SK-N-SH (cell line): ENCODE data around the gene PCF11. TPM values are rescaled to one million over a fixed set of nuclear protein-coding genes. Genes with fewer than 3 reads are reported as not detected.

Experiments used
- CTCF ChIA-PET: fragments of 300-600, 350-600 bp; formaldehyde crosslinking; extraction: SDS; loops from one replicate; lab custom pipeline; 2021; lab: Yijun Ruan, JAX
- POLR2A ChIA-PET: fragments of 350-600 bp; sonication (Branson Sonifier 250); formaldehyde crosslinking; extraction: SDS; loops from one replicate; lab custom pipeline; 2020; ENCODE audit warnings: antibody characterized with exemption, inconsistent platforms; lab: Yijun Ruan, JAX
- DNase-seq: peaks from one replicate; pipeline ENCODE4 v3.0.0; 2012
- H2AFZ ChIP-seq: fragments of 200-600 bp; sonication (generic); 2 replicates; pipeline ENCODE4 v1.8.1; 2016; ENCODE audit warnings: antibody characterized with exemption, mild to moderate bottlenecking, low read depth
- H3F3A ChIP-seq: fragments of 200-600 bp; sonication (generic); replicated peaks from 2 replicates; pipeline ENCODE3; 2016; ENCODE audit warnings: antibody characterized with exemption, mild to moderate bottlenecking; ENCODE audit not compliant: insufficient read depth
- H3K27ac ChIP-seq, 2 experiments: fragments of 200-500 bp in 1 of 2; fragments of 200-600 bp in 1 of 2; sonication (Bioruptor generic) in 1 of 2; sonication (generic), shearing (Covaris generic) in 1 of 2; 2 replicates each; pipeline versions ENCODE4 v1.5.1 to v1.6.1; 2014 to 2016; ENCODE audit warnings: low read depth in 2 of 2, inconsistent platforms in 1 of 2, low read length in 1 of 2, mild to moderate bottlenecking in 1 of 2, mixed read lengths in 1 of 2
- H3K27me3 ChIP-seq: fragments of 200-600 bp; sonication (generic), shearing (Covaris generic); 2 replicates; pipeline ENCODE4 v1.6.1; 2016; ENCODE audit warnings: mixed run types; ENCODE audit not compliant: insufficient read depth
- H3K36me3 ChIP-seq, 2 experiments: fragments of 200-500 bp in 1 of 2; fragments of 200-600 bp in 1 of 2; sonication (Bioruptor generic) in 1 of 2; sonication (generic) in 1 of 2; replicated peaks in 1 of 2; 2 replicates each; pipeline versions ENCODE3 to v1.5.1; 2014 to 2016; ENCODE audit warnings: low read length in 1 of 2, mild to moderate bottlenecking in 1 of 2; ENCODE audit not compliant: insufficient read depth in 2 of 2, control insufficient read depth in 1 of 2
- H3K4me1 ChIP-seq, 2 experiments: fragments of 200-500 bp in 1 of 2; fragments of 200-600 bp in 1 of 2; sonication (Bioruptor generic) in 1 of 2; sonication (generic), shearing (Covaris generic) in 1 of 2; 2 replicates each; pipeline versions ENCODE4 v1.5.1 to v1.6.1; 2014 to 2016; ENCODE audit warnings: low read depth in 1 of 2, low read length in 1 of 2, mixed run types in 1 of 2; ENCODE audit not compliant: insufficient read depth in 2 of 2, control insufficient read depth in 1 of 2
- H3K4me2 ChIP-seq: fragments of 200-600 bp; sonication (generic), shearing (Covaris generic); 2 replicates; pipeline ENCODE4 v1.6.1; 2017; ENCODE audit warnings: mixed run types
- H3K4me3 ChIP-seq, 2 experiments: fragments of 200-500 bp in 1 of 2; fragments of 200-600 bp in 1 of 2; sonication (Bioruptor generic) in 1 of 2; sonication (generic), shearing (Covaris generic) in 1 of 2; 2 replicates each; pipeline versions ENCODE4 v1.5.1 to v1.8.1; 2014 to 2016; ENCODE audit warnings: low read depth in 2 of 2, inconsistent platforms in 1 of 2, low read length in 1 of 2, mild to moderate bottlenecking in 1 of 2, mixed read lengths in 1 of 2, moderate library complexity in 1 of 2
- H3K79me2 ChIP-seq: fragments of 200-600 bp; sonication (generic); 2 replicates; pipeline ENCODE4 v1.8.1; 2017; ENCODE audit warnings: mild to moderate bottlenecking; ENCODE audit not compliant: insufficient read depth
- H3K9ac ChIP-seq: fragments of 200-600 bp; sonication (generic); 2 replicates; pipeline ENCODE4 v1.6.1; 2017; ENCODE audit warnings: mixed run types
- H3K9me2 ChIP-seq: fragments of 200-600 bp; sonication (generic); 2 replicates; pipeline ENCODE4 v1.6.1; 2017; ENCODE audit warnings: mixed run types
- H3K9me3 ChIP-seq: fragments of 200-600 bp; sonication (generic); 2 replicates; pipeline ENCODE4 v1.6.1; 2017; ENCODE audit warnings: mixed run types, mild to moderate bottlenecking, moderate library complexity
- H4K20me1 ChIP-seq: fragments of 200-600 bp; sonication (generic); 2 replicates; pipeline ENCODE4 v1.6.1; 2017; ENCODE audit warnings: mild to moderate bottlenecking, mixed run types; ENCODE audit not compliant: insufficient read depth
- ELF1 ChIP-seq: IDR thresholded peaks from 2 replicates; pipeline ENCODE4 v1.4.0; 2012
- EP300 ChIP-seq, 2 experiments: IDR thresholded peaks; 2 replicates each; pipeline versions ENCODE4 v1.4.0 to v1.6.1; 2012; ENCODE audit warnings: borderline replicate concordance in 1 of 2, low read depth in 1 of 2, low read length in 1 of 2
- GABPA ChIP-seq: IDR thresholded peaks from 2 replicates; pipeline ENCODE4 v1.4.0; 2012; ENCODE audit warnings: low read depth, mild to moderate bottlenecking
- GATA2 ChIP-seq: sonication (generic); formaldehyde crosslinking; IDR thresholded peaks from 2 replicates; pipeline ENCODE4 v1.5.0; 2020; ENCODE audit warnings: mild to moderate bottlenecking, missing genetic modification reagents
- MEF2A ChIP-seq: IDR thresholded peaks from 2 replicates; pipeline ENCODE4 v1.4.0; 2012; ENCODE audit warnings: low read depth, borderline replicate concordance
- MXI1 ChIP-seq: IDR thresholded peaks from 2 replicates; pipeline ENCODE4 v1.6.1; 2012; ENCODE audit warnings: mild to moderate bottlenecking, low read depth, low read length, improper control_type of control experiment
- RXRA ChIP-seq: IDR thresholded peaks from 2 replicates; pipeline ENCODE4 v1.4.0; 2012; ENCODE audit warnings: low read depth, mild to moderate bottlenecking, borderline replicate concordance
- TEAD4 ChIP-seq: IDR thresholded peaks from 2 replicates; pipeline ENCODE4 v1.4.0; 2012; ENCODE audit warnings: mild to moderate bottlenecking, borderline replicate concordance; ENCODE audit not compliant: insufficient read depth
- WGBS: methylation state at CpG from one replicate; pipeline ENCODE4 v1.1.6; 2017; ENCODE audit warnings: low lambda C conversion rate; 5-methylcytosine and 5-hydroxymethylcytosine counted together
- polyA plus RNA-seq, 3 experiments: library from polyadenylated mRNA; depleted of rRNA; stranded (reverse); fragments of >200 nt; gene quantifications; 2 replicates each; pipeline ENCODE4 v1.2.3, GENCODE V29; 2012
- TF ChIP-seq, protein P1 (sequence below): IDR thresholded peaks from 2 replicates; pipeline ENCODE4 v1.4.0; 2012; ENCODE audit warnings: low read depth, borderline replicate concordance
- TF ChIP-seq, protein P2 (sequence below): fragments of 150-350 bp; IDR thresholded peaks from 2 replicates; pipeline ENCODE4 v1.6.1; 2017; ENCODE audit warnings: antibody characterized with exemption, low read length, low read depth, borderline replicate concordance
- TF ChIP-seq, protein P3 (sequence below): fragments of 150-350 bp; IDR thresholded peaks from 2 replicates; pipeline ENCODE4 v1.6.1; 2016; ENCODE audit warnings: mild to moderate bottlenecking, low read depth, low read length
- TF ChIP-seq, protein P4 (sequence below): IDR thresholded peaks from 2 replicates; pipeline ENCODE4 v1.4.0; 2012; ENCODE audit warnings: low read depth
- TF ChIP-seq, protein P5 (sequence below): IDR thresholded peaks from 2 replicates; pipeline ENCODE4 v1.4.0; 2012; ENCODE audit warnings: low read depth, borderline replicate concordance

The PCF11 gene
- polyA plus RNA-seq, 1 of the 3 experiments (the other 2 are of a cell fraction): 22.4 TPM

DNA sequence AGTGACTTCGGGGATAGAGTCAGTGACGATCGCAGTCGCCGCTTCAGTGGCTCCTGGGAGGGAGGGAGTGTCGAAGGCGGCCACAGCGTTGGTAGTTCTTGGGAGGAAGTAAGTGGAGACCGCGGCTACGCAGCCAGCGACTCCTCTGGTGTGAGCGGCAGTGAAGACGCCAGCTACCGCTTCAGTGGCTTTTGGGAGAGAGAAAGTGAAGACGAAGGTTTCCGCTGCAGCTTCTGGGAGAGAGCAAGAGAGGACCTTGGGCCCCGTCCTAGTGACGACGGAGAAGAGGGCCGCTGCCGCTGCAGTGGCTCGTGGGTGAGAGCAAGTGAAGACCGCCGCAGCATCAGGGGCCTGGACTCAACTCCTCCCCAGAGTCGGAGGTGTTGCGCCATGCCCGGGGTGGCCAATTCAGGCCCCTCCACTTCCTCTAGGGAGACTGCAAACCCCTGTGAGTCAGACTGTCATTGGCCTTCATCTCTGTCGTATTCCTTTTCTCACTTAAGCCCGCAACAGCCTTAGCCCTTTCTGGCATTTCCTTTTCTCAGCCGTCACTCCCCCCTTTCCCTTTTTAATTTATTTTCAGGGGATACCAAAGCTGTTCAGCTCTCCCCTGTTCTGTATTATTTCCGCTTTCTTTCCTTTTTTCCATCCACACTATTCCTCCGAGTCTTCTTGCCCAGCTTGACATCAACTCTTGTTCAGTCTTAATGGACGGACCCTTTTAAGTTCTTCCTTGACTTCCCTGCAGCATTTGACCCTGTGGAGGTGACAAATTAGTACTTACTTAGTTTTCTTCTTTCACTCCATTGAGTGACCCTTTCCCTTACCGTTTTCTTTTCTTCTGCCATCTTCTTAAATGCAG, 37.6 kb downstream of the PCF11 start:
- Histone ChIP-seq H3F3A (peaks cover 23% of the 10 kb centered on the region), H3K4me3 (peak overlapping the region; percentile 96 to 99), H2AFZ (peak overlapping the region; percentile 91), H3K36me3 (peaks cover 35 to 39% of the 10 kb centered on the region in 2 experiments), H3K9me2 (0 out of 2 replicates have a peak, but pooled peaks cover 2% of the 10 kb centered on the region), H3K27me3 (no peaks in the 10 kb centered on the region), H3K4me2 (peak overlapping the region; percentile 92), H4K20me1 (no peaks in the 10 kb centered on the region), H3K27ac (peak overlapping the region; percentile 43 to 84), H3K9ac (peak overlapping the region; percentile 98), H3K79me2 (peaks cover 58% of the 10 kb centered on the region), H3K4me1 (peaks cover 16 to 18% of the 10 kb centered on the region in 2 experiments; a peak in 3 of 4 replicates), H3K9me3 (no peaks in the 10 kb centered on the region)
- 3% methylated on average over 34 of the region's 35 CpGs for whole genome bisulfite sequencing
- POLR2A ChIA-PET: interaction anchor here (0.7 to 0.9 kb wide), 2 partner anchors 30 to 91 kb away, joined by 3 to 5 read pairs; no protein-coding TSS in a partner anchor
- DNase-seq: peak; percentile 52
- CTCF ChIA-PET: interaction anchor here (1.1 to 1.6 kb wide), 4 partner anchors 20 to 626 kb away, joined by 3 to 7 read pairs (median 3); no protein-coding TSS in a partner anchor
- TF ChIP-seq, protein P1, sequence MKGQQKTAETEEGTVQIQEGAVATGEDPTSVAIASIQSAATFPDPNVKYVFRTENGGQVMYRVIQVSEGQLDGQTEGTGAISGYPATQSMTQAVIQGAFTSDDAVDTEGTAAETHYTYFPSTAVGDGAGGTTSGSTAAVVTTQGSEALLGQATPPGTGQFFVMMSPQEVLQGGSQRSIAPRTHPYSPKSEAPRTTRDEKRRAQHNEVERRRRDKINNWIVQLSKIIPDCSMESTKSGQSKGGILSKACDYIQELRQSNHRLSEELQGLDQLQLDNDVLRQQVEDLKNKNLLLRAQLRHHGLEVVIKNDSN: no peak
- no peak for TF ChIP-seq TEAD4
- peak; percentile 48 for TF ChIP-seq GABPA
- TF ChIP-seq, protein P2, sequence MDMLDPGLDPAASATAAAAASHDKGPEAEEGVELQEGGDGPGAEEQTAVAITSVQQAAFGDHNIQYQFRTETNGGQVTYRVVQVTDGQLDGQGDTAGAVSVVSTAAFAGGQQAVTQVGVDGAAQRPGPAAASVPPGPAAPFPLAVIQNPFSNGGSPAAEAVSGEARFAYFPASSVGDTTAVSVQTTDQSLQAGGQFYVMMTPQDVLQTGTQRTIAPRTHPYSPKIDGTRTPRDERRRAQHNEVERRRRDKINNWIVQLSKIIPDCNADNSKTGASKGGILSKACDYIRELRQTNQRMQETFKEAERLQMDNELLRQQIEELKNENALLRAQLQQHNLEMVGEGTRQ: no peak
- no peak for TF ChIP-seq EP300 (IDR thresholded peaks at IDR 0.05; ENCODE audit: borderline replicate concordance in 1 of 2, low read depth in 1 of 2, low read length in 1 of 2)
- TF ChIP-seq GATA2 (CRISPR knock-in tag): no peak
- no peak for TF ChIP-seq MEF2A
- no peak for TF ChIP-seq RXRA
- TF ChIP-seq, protein P3, sequence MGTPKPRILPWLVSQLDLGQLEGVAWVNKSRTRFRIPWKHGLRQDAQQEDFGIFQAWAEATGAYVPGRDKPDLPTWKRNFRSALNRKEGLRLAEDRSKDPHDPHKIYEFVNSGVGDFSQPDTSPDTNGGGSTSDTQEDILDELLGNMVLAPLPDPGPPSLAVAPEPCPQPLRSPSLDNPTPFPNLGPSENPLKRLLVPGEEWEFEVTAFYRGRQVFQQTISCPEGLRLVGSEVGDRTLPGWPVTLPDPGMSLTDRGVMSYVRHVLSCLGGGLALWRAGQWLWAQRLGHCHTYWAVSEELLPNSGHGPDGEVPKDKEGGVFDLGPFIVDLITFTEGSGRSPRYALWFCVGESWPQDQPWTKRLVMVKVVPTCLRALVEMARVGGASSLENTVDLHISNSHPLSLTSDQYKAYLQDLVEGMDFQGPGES: no peak
- no peak for TF ChIP-seq ELF1
- no peak for TF ChIP-seq MXI1
- TF ChIP-seq, protein P4, sequence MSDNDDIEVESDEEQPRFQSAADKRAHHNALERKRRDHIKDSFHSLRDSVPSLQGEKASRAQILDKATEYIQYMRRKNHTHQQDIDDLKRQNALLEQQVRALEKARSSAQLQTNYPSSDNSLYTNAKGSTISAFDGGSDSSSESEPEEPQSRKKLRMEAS: peak; percentile 31; the same call in 1 of the 2 replicates
- TF ChIP-seq, protein P5, sequence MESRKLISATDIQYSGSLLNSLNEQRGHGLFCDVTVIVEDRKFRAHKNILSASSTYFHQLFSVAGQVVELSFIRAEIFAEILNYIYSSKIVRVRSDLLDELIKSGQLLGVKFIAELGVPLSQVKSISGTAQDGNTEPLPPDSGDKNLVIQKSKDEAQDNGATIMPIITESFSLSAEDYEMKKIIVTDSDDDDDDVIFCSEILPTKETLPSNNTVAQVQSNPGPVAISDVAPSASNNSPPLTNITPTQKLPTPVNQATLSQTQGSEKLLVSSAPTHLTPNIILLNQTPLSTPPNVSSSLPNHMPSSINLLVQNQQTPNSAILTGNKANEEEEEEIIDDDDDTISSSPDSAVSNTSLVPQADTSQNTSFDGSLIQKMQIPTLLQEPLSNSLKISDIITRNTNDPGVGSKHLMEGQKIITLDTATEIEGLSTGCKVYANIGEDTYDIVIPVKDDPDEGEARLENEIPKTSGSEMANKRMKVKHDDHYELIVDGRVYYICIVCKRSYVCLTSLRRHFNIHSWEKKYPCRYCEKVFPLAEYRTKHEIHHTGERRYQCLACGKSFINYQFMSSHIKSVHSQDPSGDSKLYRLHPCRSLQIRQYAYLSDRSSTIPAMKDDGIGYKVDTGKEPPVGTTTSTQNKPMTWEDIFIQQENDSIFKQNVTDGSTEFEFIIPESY: no peak
